ENCODE results near the gene TMEM242.

Gene TMEM242

GRCh38 chr6:157291356-157291755, 32.0 kb downstream of the TMEM242 start:
- TF ChIP-seq CTCF (IDR thresholded peaks at IDR 0.05; ENCODE audit: insufficient read depth, low read length, poor library complexity, severe bottlenecking): no peak
- Histone ChIP-seq H3K27me3 (replicated peaks; ENCODE audit: control insufficient read depth, insufficient read depth, low read length) (no peaks in the 10 kb centered on the region), H3K36me3 (ENCODE audit: control insufficient read depth, insufficient read depth, low read length) (no peaks in the 10 kb centered on the region), H3K4me3 (replicated peaks; ENCODE audit: low read depth, low read length) (no peak overlapping the region)
- no peak for DNase-seq (ENCODE audit: extremely low read depth, insufficient read length)

- TF ChIP-seq CTCF (IDR thresholded peaks at IDR 0.05; ENCODE audit: insufficient read depth, low read length, poor library complexity, severe bottlenecking): no peak
- no peak for DNase-seq (ENCODE audit: extremely low read depth, insufficient read length)
Observed at GRCh38 chr6:157290797-157291196, 32.5 kb downstream of the TMEM242 start.

GRCh38 chr6:157289764-157290163, 33.6 kb downstream of the TMEM242 start:
- no peak for TF ChIP-seq CTCF (IDR thresholded peaks at IDR 0.05; ENCODE audit: insufficient read depth, low read length, poor library complexity, severe bottlenecking)
- DNase-seq (ENCODE audit: extremely low read depth, insufficient read length): no peak
- Histone ChIP-seq H3K36me3 (ENCODE audit: control insufficient read depth, insufficient read depth, low read length) (no peaks in the 10 kb centered on the region), H3K27me3 (replicated peaks; ENCODE audit: control insufficient read depth, insufficient read depth, low read length) (no peaks in the 10 kb centered on the region), H3K4me3 (replicated peaks; ENCODE audit: low read depth, low read length) (no peak overlapping the region)

More at GRCh38 chr6:157290797-157291196, 32.5 kb downstream of the TMEM242 start:
- H3K36me3 ChIP-seq (ENCODE audit: control insufficient read depth, insufficient read depth, low read length): no peaks in the 10 kb centered on the region
- H3K4me3 ChIP-seq (replicated peaks; ENCODE audit: low read depth, low read length): no peak overlapping the region
- H3K27me3 ChIP-seq (replicated peaks; ENCODE audit: control insufficient read depth, insufficient read depth, low read length): no peaks in the 10 kb centered on the region

- Histone ChIP-seq H3K4me3 (replicated peaks; ENCODE audit: low read depth, low read length) (no peak overlapping the region), H3K36me3 (ENCODE audit: control insufficient read depth, insufficient read depth, low read length) (no peaks in the 10 kb centered on the region), H3K27me3 (replicated peaks; ENCODE audit: control insufficient read depth, insufficient read depth, low read length) (no peaks in the 10 kb centered on the region)
- no peak for TF ChIP-seq CTCF (IDR thresholded peaks at IDR 0.05; ENCODE audit: insufficient read depth, low read length, poor library complexity, severe bottlenecking)
- DNase-seq (ENCODE audit: extremely low read depth, insufficient read length): no peak
Observed at GRCh38 chr6:157288575-157288974, 34.7 kb downstream of the TMEM242 start.

- no peak for TF ChIP-seq CTCF (IDR thresholded peaks at IDR 0.05; ENCODE audit: insufficient read depth, low read length, poor library complexity, severe bottlenecking)
- no peak for DNase-seq (ENCODE audit: extremely low read depth, insufficient read length)
- no peaks in the 10 kb centered on the region for H3K27me3 ChIP-seq (replicated peaks; ENCODE audit: control insufficient read depth, insufficient read depth, low read length)
- H3K4me3 ChIP-seq (replicated peaks; ENCODE audit: low read depth, low read length): no peak overlapping the region
- no peaks in the 10 kb centered on the region for H3K36me3 ChIP-seq (ENCODE audit: control insufficient read depth, insufficient read depth, low read length)
Observed at GRCh38 chr6:157287923-157288322, 35.4 kb downstream of the TMEM242 start.

GRCh38 chr6:157287247-157287850, 36.0 kb downstream of the TMEM242 start:
- Histone ChIP-seq H3K4me3 (replicated peaks; ENCODE audit: low read depth, low read length) (no peak overlapping the region), H3K27me3 (replicated peaks; ENCODE audit: control insufficient read depth, insufficient read depth, low read length) (no peaks in the 10 kb centered on the region), H3K36me3 (ENCODE audit: control insufficient read depth, insufficient read depth, low read length) (no peaks in the 10 kb centered on the region)
- DNase-seq (ENCODE audit: extremely low read depth, insufficient read length): no peak
- no peak for TF ChIP-seq CTCF (IDR thresholded peaks at IDR 0.05; ENCODE audit: insufficient read depth, low read length, poor library complexity, severe bottlenecking)
